ENCODE measurements around the gene TPST1.
"Not testable (repeated sequence)": the region's sequence is repeated elsewhere in the genome, so short reads cannot be mapped to it uniquely, and the experiment has no call there.

TPST1 gene

DNA sequence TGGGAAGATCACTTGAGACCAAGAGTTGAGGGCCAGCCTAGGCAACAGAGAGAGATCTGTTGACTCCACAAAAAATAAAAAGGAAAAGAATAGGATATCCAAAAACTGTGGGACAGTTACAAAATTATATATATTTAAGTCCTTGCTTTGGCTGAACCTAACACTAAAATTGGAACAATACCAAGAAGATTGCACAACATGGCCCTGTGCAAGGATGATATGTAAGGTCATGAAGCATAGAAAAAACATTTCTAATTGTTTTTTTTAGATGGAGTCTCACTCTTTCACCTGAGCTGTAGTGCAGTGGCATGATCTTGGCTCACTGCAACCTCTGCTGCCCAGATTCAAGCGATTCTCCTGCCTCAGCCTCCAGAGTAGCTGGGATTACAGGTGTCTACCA is 139.0 kb downstream of the TPST1 start:
- no peak for DNase-seq

DNA sequence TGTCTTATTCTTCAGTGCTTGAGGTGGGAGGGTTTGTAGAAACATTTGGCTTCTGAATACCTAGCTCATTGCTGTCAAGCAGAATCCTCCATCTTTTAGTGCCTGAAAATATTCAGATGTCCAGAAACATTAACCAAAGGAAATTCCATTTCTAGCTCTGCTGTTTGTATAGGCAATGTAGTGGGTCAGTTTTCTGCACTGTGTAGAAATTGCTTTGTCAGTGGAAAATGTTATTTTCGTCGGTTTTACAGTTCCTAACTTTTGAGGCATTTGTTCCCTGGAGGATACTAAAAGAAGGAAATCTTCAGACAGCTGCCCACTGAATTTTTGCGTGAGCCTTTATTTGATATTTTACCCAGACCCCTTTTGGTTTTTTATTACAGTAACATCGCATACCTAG is 143.4 kb downstream of the TPST1 start:
- no peak for DNase-seq

DNA sequence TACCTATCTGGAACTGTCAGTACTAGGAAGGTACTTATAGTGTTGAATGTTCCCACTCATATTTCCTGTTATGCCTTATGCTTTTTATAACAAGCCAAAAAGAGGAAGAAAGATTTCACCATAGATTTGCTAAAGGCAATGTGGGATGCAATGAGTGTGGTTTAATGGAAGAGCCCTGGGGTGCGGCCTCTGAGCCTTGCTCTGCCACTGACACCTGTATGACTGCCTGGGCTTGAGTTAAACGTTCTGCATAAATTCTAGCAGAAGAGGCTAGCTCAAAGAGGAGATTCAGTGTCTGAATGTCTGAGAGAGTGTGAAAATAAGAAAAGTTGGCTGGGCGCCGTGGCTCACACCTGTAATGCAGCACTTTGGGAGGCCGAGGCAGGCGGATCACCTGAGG is 143.8 kb downstream of the TPST1 start:
- no peak for DNase-seq

DNA sequence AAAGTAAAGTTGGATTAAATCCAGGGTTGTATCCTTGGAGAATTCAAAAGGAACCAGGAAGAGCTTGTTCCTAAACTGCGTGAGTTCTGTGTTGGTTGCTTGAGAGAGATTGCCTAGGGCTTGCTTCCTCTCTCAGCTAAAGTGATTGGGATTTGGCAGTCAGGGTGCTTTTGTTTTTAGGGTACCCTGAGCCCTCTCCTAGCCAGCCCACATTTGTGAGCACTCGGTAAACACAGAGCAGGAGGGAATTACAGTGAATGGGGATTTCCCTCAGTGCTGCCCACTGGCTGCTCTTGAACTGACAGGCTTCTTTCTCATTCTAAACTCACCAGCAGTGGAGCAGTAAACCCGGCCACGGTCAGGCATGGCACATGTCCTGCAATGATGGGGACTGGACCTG is 146.9 kb downstream of the TPST1 start:
- no peak for DNase-seq

DNA sequence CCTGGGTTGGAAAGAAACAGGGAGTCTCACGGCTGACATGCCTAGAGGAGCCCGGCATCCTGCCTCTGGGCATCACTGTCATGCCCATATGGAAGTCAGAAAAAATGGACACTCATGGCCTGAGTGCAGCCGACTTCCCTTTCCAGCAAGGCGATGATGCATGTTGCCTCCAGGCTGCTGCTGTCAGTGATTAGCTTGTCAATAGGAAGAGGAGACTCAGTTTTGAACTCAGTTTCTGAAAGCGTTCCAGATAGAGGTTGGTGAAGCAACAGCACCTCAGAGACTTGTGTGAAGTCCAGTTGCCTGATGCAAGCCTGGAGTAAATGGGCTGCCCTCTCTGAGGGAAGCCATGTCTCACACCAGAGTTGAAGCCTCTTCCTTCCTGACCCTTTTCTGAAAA is 148.4 kb downstream of the TPST1 start:
- no peak for DNase-seq

DNA sequence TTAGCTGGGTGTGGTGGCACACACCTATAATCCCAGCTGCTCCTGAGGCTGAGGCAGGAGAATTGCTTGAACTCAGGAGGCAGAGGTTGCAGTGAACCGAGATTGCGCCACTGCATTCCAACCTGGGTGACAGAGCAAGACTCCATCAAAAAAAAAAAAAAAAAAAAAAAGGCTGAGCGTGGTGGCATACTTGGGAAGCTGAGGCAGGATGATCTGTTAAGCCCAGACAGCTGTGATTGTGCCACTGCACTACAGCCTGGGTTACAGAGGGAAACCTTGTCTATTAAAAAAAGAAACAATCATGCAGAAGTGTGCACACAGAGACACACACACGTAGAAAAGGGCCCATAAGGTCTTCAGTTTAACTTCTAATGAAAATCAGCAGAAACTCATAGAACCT is 150.6 kb downstream of the TPST1 start:
- no peak for DNase-seq

DNA sequence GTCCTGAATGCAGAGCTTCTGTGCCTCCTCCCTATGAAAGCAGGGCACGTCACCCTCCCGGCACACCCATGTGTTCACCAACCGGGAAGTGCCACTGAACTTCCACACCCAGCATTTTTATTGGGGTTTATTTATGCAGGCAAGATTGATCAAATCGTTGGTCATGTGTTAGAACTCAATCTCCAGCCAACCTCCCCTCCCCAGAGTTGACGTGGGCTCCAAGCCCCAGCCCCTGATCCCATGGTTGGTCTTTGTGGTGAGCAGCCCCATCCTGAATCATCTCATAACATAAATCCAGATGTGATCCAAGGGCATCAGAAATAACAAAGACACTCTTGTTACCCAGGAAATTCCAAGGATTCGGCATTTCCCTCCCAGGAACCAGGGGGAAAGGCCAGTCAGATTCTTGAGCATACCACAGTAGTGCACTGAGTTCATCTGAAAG is 151.2 kb downstream of the TPST1 start:
- DNase-seq, result no peak

DNA sequence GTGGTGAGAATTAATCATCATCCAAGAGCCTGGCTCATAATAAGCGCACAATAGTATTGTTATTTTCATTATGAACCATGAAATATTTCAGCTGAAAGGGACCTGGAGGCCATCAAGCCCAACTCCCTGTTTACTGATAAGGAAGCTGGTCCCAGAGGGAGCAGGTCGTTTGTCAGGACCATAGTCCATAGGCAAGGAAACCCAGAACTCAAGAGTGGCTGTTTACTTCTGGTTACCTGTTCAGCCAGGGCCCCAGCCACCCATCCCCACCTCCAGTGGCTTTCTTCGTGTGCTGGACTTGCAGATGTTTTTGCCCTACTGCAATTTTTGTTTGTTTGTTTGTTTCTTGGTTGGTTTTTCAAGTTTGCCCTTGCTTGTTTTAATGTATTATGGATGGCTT is 152.0 kb downstream of the TPST1 start:
- no peak for DNase-seq

DNA sequence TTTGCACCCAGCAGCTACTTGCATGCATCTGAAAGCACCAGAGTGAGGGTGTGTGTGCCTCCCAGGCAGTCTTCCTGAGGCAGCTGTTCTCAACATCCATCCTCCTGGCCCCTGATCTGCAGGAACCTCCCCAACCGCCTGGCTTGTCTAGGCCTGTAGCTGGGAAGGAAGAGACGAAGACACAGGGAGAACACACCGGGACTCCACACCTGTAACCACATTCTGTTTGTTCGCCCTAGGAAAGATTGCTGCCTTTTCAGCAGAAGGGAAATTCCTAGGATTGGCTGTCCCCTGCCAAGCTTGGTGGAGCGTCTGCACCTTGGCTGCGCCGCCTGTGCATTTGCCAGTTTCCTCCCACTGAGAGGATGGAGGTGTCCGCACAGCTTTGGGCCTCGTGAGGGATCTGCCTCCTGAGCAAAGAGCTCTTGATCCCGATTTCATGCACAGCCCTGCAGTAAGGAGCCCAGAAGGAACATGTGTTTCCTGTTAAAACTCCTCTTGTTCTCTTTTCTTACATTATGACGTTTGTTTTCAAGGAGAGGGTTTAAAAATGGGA is 154.6 kb downstream of the TPST1 start:
- DNase-seq, result no peak

DNA sequence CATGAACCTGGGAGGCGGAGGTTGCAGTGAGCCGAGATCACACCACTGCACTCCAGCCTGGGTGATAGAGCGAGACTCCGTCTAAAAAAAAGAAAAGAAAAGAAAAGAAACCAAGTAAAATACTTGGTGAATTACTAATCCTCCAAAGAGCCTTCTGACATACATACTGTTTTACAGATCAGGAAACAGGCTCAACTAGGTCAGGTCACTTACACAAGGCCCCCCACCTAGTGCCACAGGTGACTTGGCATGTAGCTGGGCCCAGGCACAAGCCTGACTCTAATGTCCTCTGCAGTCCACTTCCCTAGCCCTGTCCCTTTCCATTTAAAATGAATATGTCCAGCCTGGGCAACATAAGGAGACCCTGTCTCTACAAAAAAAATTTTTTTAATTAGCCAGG is 157.0 kb downstream of the TPST1 start:
- no peak for DNase-seq

DNA sequence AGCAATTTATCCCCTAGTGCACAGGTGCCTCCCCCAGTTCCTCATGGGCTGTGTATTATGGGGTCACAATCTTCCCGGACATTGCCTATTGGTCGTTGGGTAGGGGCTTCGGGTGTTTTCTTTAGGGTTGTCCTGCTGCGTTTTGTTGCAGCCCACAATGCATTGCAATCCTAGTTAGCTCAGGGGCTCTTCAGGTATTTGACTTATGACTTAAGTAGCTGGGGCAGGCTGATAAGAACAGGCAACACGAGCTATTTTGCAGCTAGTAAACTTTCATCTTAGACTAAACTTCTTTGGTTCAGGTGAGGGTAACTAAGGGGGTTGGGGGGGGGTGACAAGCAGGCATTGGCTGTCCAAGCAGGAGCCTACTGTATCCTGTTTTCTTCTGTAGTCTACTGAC is 158.5 kb downstream of the TPST1 start:
- DNase-seq, result no peak

DNA sequence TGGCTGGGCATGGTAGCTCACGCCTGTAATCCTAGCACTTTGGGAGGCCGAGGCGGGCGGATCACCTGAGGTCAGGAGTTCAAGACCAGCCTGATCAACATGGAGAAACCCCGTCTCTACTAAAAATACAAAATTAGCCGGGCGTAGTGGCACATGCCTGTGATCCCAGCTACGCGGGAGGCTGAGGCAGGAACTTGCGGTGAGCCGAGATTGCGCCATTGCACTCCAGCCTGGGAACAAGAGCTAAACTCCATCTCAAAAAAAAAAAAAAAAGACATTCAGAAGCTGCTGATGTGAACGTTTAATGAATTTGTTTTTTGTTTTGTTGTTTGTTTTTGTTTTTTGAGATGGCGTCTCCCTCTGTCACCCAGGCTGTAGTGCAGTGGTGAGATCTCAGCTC is 159.9 kb downstream of the TPST1 start:
- DNase-seq, result not testable (repeated sequence)

DNA sequence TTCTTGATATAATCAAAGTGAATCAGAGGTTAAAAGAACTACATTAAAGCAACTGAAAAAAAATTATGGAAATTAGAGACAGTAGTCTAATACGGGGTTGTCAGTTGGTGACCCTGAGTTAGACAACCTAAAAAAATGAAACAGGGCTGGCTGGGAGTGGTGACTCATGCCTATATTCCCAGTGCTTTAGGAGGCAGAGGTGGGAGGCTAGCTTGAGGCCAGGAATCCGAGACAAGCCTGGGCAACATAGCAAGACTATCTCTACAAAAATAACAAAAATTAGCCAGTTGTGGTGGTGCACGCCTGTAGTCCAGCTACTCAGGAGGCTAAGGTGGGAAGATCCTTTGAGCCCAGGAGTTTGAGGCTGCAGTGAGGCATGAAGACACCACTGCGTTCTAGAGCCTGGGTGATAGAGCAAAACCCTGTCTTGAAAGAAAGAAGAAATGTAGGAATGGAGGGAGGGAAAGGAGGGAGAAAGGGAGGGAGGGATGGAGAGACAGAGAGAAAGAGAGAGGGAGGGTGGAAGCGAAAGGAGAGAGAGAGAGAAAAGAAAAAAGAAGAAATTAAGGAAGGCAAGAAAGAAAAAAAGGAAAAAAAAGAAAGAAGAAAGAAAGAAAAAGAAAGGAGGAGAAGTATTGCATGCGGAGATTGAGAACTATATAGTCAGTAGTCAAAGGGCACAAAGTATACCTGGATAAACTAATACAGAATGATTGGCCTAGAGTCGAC is 166.1 kb downstream of the TPST1 start:
- DNase-seq, result no peak

DNA sequence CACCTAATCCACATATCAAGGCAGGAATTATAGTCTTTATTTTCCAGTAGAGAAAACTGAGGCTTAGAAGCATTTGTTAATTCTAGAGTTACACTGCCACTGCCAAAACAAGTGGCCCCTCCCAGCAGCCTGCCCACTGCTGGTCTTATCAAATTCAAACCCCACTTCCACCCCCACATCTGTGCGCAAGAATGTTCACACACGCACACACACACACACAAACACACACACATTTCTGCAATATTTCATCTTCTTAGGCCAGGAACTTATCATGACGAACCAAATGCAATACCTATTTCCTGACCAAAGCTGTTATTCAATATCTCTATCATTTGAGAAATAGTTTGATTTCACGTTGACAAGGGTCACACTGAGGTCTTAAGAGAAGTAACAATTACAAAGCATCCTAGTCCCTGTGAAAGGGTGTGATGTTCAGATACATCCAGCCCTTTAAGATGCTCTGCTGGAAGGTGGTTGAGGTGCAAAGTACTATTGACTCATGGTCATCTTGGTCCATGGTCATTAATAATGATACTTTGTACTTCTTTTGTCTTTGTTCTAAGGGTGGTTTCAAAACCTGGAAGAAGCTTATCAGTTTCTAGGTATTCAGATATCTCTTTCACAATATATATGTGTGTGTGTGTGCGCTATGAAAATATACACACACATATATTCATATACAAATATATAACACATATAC is 169.2 kb downstream of the TPST1 start:
- DNase-seq, result not testable (repeated sequence)

DNA sequence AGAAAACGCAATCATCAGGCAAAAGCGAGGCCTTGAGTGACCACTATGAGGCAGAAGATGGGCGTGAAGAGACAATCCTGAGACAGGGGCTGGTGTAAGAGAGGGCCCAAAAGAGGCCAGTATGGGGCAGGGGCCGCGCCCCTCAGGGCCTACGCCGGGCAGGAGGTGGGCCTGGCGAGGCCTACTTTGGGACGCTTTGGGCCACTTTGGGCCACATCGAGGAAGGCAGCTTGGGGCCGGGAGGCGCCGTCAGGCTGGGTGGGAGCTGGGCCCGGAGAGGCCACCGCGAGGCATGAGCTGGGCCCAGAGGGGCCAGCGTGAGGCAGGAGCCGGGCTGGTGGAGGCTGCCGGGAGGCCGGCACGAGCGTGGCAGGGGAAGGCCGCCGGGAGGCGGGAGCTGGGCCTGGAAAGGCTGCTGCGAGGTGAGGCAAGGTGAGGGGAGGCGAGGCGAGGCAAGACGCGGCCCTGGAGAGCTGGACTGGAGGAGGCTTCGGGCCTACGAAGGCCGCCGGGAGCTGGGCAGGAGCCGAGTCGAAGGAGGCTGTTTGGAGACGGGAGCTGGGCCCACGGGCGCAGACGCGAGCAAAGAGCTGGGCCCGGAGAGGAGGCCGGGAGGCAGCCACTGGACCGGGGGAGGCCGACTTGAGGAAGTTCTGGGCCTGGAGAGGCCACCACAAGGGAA is 171.3 kb downstream of the TPST1 start:
- no peak for DNase-seq

DNA sequence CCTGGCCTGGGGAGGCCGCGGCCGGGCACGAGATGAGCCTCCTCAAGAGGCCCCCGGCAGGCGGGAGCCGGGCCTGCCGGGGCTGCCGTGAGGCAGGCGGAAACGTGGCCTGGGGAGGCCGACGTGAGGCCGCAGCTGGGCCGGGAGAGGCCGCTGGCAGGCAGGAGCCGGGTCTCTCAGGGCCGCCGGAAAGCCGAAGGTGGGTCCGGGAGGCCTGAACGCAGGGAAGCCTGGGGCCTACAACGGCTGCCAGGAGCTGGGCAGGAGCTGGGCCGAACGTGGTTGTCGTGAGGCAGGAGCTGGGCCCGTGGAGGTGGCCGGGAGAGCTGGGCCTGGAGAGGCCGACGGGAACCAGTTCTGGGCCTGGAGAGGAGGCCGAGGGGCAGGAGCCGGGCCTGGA is 171.9 kb downstream of the TPST1 start:
- no peak for DNase-seq

DNA sequence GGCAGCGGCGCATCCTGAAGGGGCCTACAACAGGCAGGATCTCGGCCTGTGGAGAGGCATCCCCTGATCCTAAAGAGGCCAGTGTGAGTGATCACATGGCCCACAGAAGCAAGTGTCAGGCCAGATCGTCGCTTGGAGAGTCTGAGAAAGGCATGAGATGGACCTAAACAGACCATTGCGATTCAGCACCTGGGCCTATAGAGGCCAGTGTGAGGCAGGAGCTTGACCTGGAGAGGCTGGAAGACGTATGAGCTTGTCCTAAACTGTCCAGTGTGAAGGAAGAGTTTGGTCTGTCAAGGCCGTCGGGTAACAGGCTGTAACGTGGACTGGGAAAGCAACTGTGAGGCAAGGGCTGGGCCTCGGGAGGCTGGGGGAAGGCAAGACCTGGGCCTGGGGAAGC is 172.6 kb downstream of the TPST1 start:
- no peak for DNase-seq

DNA sequence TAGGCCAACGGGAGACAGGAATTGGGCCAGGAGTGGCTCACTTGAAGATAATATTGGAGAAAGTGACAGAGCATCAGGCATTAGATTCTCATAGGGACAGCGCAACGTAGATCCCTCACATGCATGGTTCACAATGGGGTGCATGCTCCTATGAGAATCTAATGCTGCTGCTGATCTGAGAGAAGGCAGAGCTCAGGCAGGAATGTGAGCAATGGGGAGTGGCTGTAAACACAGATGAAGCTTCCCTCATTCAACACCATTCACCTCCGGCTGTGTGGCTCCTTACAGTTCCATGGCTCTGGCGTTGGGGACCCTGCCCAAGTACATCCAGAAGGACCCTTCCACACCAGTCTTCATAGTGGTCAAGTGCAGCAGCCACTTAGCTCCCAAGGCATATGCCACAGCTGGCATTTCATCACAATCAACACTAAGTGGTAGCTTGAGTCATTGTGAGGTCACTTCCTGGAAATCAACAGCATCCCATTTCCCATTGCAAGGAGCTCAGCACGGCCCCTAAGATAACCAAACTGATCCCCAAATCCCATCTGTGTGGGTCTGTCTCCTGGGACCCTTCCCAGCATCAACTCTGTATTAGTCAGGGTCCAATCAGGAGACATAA is 174.5 kb downstream of the TPST1 start:
- no peak for DNase-seq

DNA sequence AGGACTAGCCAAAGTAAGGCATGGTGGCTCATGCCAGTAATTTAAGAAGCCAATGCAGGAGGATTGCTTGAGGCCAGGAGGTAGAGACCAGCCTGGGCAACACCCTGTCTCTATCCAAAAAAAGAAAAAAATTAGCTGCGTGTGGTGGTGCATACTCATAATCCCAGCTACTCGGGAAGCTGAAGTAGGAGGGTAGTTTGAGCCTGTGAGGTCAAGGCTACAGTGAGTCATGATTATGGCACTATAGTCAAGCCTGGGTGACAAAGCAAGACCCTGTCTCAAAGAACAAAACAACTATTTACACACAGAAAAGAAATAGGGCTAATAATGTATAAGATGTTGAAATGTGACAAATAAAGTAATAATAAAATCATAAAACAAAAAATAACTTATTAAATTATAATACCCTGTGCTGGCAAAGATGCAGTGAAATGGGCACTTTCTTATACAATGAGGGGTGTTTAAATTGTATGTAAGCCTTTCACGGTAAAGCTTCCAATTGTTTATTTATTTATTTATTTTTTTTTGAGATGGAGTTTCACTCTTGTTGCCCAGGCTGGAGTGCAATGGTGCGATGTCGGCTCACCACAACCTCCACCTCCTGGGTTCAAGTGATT is 175.2 kb downstream of the TPST1 start:
- no peak for DNase-seq

DNA sequence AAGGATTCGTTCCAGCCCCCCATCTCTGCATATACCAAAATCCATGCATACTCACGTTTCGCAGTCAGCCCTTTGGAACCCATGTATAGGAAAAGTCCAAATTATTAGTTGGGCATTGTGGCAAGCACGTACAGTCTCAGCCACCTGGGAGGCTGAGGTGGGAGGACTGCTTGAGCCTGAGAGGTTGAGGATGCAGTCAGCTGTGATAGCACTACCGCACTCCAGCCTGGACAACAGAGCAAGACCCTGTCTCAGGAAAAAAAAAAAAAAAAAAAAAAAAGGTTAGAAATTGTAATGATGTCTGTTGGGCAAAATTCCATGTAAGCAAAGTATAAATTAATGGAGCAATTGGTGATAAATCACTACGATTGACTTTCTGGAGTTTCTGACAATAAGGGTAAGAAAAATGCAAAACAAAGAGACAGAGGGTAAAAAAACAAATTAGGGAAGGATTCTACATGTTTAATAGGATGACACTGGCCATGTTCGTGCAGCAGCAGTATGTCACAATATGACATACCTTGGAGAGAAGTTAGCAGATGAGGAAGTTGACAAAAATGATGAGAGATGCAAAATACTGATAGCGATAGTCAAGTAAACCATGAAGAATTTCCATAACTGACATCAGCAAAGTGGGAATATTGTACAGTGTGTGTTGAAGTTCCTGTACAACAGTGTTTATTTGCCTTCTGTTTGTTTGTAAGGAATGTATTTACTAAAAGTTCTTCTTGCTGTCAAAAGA is 177.2 kb downstream of the TPST1 start:
- not testable (repeated sequence) for DNase-seq

DNA sequence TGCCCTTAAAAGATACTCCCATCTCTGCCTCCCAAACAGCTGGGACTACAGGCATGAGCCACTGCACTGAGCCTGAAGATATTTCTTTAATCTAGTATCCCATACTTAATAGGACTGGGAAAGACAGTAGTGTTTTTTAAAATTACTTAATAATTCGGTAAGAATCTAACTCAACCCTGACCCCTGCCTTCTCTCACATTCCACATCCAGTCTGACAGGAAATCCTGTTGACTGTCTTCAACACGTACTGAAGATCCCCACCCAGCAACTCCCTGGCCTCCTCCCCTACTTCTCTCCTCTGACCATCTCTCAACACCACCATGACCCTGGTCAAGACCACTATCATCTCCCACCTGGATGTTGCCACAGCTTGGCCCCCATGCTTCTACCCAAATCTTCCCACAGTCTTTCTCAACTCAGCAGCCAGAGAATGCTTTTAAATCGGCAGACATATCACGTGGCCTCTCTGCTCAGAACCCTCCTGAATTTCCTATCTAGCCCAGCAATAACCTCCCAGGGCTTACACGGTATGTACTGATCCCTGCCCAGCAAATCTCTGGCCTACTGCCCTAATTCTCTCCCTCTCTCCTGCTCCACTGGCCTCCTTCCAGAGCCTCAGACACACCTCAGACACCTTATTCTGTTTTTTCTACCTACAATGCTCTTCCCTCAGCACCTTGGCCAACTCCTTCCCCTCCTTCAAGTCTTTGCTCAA is 180.2 kb downstream of the TPST1 start:
- DNase-seq, result not testable (repeated sequence)
